GM12878 (cell line): ENCODE measurements around the gene CEP68. TPM values are rescaled to one million over a fixed set of nuclear protein-coding genes. Genes with fewer than 3 reads are reported as not detected.

Experiments used
- ATAC-seq: fragments of 200-7000 bp; cut with Tn5 transposase; 3 replicates; pipeline ENCODE4 v1.9.1; 2020; ENCODE audit warnings: mild to moderate bottlenecking, moderate library complexity
- BruUV-seq: library from RNA; stranded (reverse); fragments of 400-500 nt; replicated peaks from 2 replicates; lab custom pipeline; 2021; lab: Mats Ljungman, UMichigan
- CTCF ChIA-PET: fragments of 300-600 bp; sonication (Branson Sonifier 250); formaldehyde crosslinking; extraction: SDS; loops from one replicate; lab custom pipeline; 2021; ENCODE audit warnings: inconsistent platforms; lab: Yijun Ruan, JAX
- POLR2A ChIA-PET: fragments of 350-600 bp; formaldehyde crosslinking; extraction: SDS; loops from one replicate; lab custom pipeline; 2021; ENCODE audit warnings: inconsistent platforms; lab: Charles Lee
- RAD21 ChIA-PET: fragments of 300-600 bp; sonication (Branson Sonifier 250); formaldehyde crosslinking; loops from one replicate; lab custom pipeline; 2023; ENCODE audit warnings: antibody characterized with exemption; ENCODE audit not compliant: unreplicated experiment; lab: Charles Lee
- SMC1A ChIA-PET: fragments of 300-600 bp; sonication (Branson Sonifier 250); formaldehyde crosslinking; loops from one replicate; lab custom pipeline; 2023; ENCODE audit not compliant: unreplicated experiment, uncharacterized antibody; lab: Charles Lee
- DNase-seq: peaks from one replicate; pipeline ENCODE4 v3.0.0-alpha.2; 2011; ENCODE audit warnings: low read depth, low spot score
- FAIRE-seq: peaks from 3 replicates; lab custom pipeline; 2011; peaks lifted over from hg19 to GRCh38; lab: Jason Lieb, UNC
- H2AFZ ChIP-seq: 2 replicates; pipeline ENCODE4 v1.6.0; 2011; ENCODE audit warnings: low read depth, low read length, control low read depth; ENCODE audit not compliant: control insufficient read depth
- H3K27ac ChIP-seq: 2 replicates; pipeline ENCODE4 v1.5.1; 2011; ENCODE audit warnings: control low read depth; ENCODE audit not compliant: control insufficient read depth, insufficient read depth
- H3K27me3 ChIP-seq, 2 experiments: replicated peaks in 1 of 2; 2 replicates each; pipeline versions ENCODE4 v1.6.0 to v1.6.1; 2011; ENCODE audit warnings: low read length in 1 of 2; ENCODE audit not compliant: control insufficient read depth in 2 of 2, insufficient read depth in 2 of 2
- H3K36me3 ChIP-seq, 2 experiments: 2 replicates each; pipeline ENCODE4 v1.5.1; 2011; ENCODE audit warnings: low read length in 1 of 2; ENCODE audit not compliant: control insufficient read depth in 2 of 2, insufficient read depth in 2 of 2
- H3K4me1 ChIP-seq: 2 replicates; pipeline ENCODE4 v1.6.1; 2011; ENCODE audit warnings: mild to moderate bottlenecking, low read length, moderate library complexity, mixed read lengths; ENCODE audit not compliant: control insufficient read depth, insufficient read depth
- H3K4me2 ChIP-seq: 2 replicates; pipeline ENCODE4 v1.6.0; 2011; ENCODE audit warnings: control low read depth; ENCODE audit not compliant: control insufficient read depth, insufficient read depth
- H3K4me3 ChIP-seq: fragments of 200-600 bp; sonication (generic); 2 replicates; pipeline ENCODE4 v1.5.1; 2016
- H3K79me2 ChIP-seq: 2 replicates; pipeline ENCODE4 v1.6.0; 2011; ENCODE audit warnings: low read length; ENCODE audit not compliant: control insufficient read depth, insufficient read depth
- H3K9ac ChIP-seq: 2 replicates; pipeline ENCODE4 v1.8.0; 2011; ENCODE audit warnings: low read length, control low read depth, mixed read lengths; ENCODE audit not compliant: control insufficient read depth, insufficient read depth
- H3K9me3 ChIP-seq: replicated peaks from 3 replicates; pipeline ENCODE4 v1.5.1; 2011; ENCODE audit warnings: mild to moderate bottlenecking, low read length; ENCODE audit not compliant: control insufficient read depth, insufficient read depth
- H4K20me1 ChIP-seq: 2 replicates; pipeline ENCODE4 v1.6.0; 2011; ENCODE audit not compliant: control insufficient read depth, insufficient read depth
- CBX3 ChIP-seq: fragments of 200-600 bp; sonication (generic); IDR thresholded peaks from 2 replicates; pipeline ENCODE4 v1.6.1; 2016; ENCODE audit warnings: low read depth, borderline replicate concordance
- EP300 ChIP-seq, 2 experiments: fragments of 150-350 bp in 1 of 2; IDR thresholded peaks; 2 replicates each; pipeline ENCODE4 v1.6.1; 2011 to 2012; ENCODE audit warnings: low read depth in 2 of 2, low read length in 2 of 2, borderline replicate concordance in 1 of 2, improper control_type of control experiment in 1 of 2, inconsistent platforms in 1 of 2; ENCODE audit not compliant: control insufficient read depth in 1 of 2
- HSF1 ChIP-seq: fragments of 150-350 bp; IDR thresholded peaks from 2 replicates; pipeline ENCODE4 v1.6.1; 2014; ENCODE audit warnings: mild to moderate bottlenecking, low read depth, low read length
- KAT2A ChIP-seq: conservative IDR thresholded peaks from 2 replicates; pipeline ENCODE4 v1.6.1; 2011; ENCODE audit warnings: low read depth, low read length; ENCODE audit not compliant: control insufficient read depth
- NFXL1 ChIP-seq: fragments of 450-650 bp; IDR thresholded peaks from 2 replicates; pipeline ENCODE4 v1.6.1; 2017; ENCODE audit warnings: antibody characterized with exemption, mild to moderate bottlenecking, borderline replicate concordance
- NKRF ChIP-seq: fragments of 450-650 bp; conservative IDR thresholded peaks from 2 replicates; pipeline ENCODE4 v1.6.1; 2017; ENCODE audit warnings: mild to moderate bottlenecking, moderate library complexity
- NR2C2 ChIP-seq: IDR thresholded peaks from 2 replicates; pipeline ENCODE4 v1.6.1; 2011; ENCODE audit warnings: borderline replicate concordance, low read depth; ENCODE audit not compliant: control insufficient read depth, insufficient read length
- POLR2A ChIP-seq: IDR thresholded peaks from 2 replicates; pipeline ENCODE4 v1.6.1; 2011; ENCODE audit warnings: low read depth, mild to moderate bottlenecking, low read length
- POLR2AphosphoS5 ChIP-seq: IDR thresholded peaks from 2 replicates; pipeline ENCODE4 v1.6.1; 2011; ENCODE audit warnings: mild to moderate bottlenecking, low read length, inconsistent platforms
- ZNF384 ChIP-seq: IDR thresholded peaks from 2 replicates; pipeline ENCODE4 v1.6.1; 2012; ENCODE audit warnings: low read depth, mild to moderate bottlenecking, low read length, improper control_type of control experiment, borderline replicate concordance
- ZNF622 ChIP-seq: fragments of 450-650 bp; IDR thresholded peaks from 2 replicates; pipeline ENCODE4 v1.6.1; 2017; ENCODE audit warnings: mild to moderate bottlenecking, inconsistent platforms
- ZSCAN29 ChIP-seq: fragments of 450-650 bp; IDR thresholded peaks from 2 replicates; pipeline ENCODE4 v1.6.1; 2017; ENCODE audit warnings: mild to moderate bottlenecking, moderate library complexity
- WGBS: methylation state at CpG from one replicate; pipeline ENCODE4 v1.1.6; 2016; ENCODE audit warnings: low lambda C conversion rate; ENCODE audit not compliant: insufficient replicate concordance, insufficient coverage; ENCODE audit errors: missing lambda C conversion rate; 5-methylcytosine and 5-hydroxymethylcytosine counted together
- in situ Hi-C: fragments of 300-500 bp; cut with MboI; formaldehyde crosslinking; loops from 9 replicates; pipeline ENCODE4 v1.14.3; 2018; ENCODE audit warnings: mixed read lengths
- intact Hi-C: fragments of 100-400 bp; cut with micrococcal nuclease; formaldehyde crosslinking; loops from one replicate; pipeline ENCODE4 v1.14.2; 2022; ENCODE audit not compliant: unreplicated experiment
- polyA plus RNA-seq, 11 experiments: library from polyadenylated mRNA; depleted of rRNA in 4 of 11; unstranded in 6 of 11; stranded (reverse) in 5 of 11; fragments of >200 nt; fragmentation: Nextera tagmentation in 4 of 11; fragmentation: Illumina TruSeq in 1 of 11; extraction: Ambion mirVana in 4 of 11; extraction: Trizol in 1 of 11; gene quantifications; 1 replicate in 1 of 11; 2 replicates in 10 of 11; pipeline versions ENCODE4 v1.2.1 to v1.2.3, GENCODE V29; 2011 to 2016; ENCODE audit warnings: inconsistent platforms in 2 of 11, missing spikeins in 2 of 11, low read depth in 1 of 11
- total RNA-seq, 4 experiments: library from RNA; depleted of rRNA in 3 of 4; stranded (reverse); fragments of >200 nt in 3 of 4; fragmentation: Illumina TruSeq in 1 of 4; extraction: Trizol in 1 of 4; gene quantifications; 2 replicates each; pipeline versions ENCODE4 v1.2.1 to v1.2.3, GENCODE V29; 2013 to 2021

CEP68 gene
- total and polyA plus RNA-seq, 10 of the 15 experiments (the other 5 are each of a cell fraction or from before 2014, with no cell fraction given): 1.1 to 11.1 (median 7.4) TPM

DNA sequence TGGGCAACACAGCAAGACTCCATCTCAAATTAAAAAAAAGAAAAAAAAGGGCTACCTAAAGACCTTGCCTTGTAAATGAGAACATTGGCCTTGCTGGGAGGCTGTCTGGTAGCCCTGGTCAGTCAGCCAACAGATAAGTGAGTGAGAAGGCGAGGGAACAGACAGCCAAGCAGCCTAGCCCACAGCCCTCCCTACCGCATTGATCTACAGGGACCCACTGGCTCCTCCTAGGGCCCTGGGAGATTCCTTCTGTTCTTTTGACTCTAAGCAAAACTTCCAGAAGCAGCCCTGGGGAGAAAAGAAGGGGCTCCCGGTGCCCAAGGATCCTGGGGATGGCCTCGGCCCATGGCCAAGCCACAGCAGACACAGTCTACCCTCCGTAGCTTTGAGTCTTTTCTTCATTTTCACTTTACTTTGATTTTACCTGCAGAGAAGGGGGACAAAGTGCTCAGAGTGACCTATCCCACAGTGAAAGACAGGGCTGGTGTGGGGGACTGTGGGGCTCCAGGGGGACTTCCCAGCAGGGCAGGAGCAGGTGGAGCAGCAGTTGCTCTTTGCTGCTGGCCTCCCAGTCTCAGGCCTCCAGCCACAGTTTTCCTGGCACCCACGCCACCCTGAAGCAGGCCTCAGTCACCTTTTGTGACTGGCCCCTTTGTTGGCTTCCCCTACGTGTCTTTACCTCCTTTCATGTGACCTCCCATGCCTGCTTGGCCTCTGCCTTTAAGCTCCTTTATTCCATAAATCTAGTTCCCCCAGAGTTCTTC is 5.1 kb downstream of the CEP68 start:
- 73% methylated on average over 7 of the region's 7 CpGs for WGBS
- Histone ChIP-seq H3K4me2 (no peak overlapping the region), H3K4me3 (no peak overlapping the region), H3K27me3 (no peaks in the 10 kb centered on the region), H2AFZ (no peak overlapping the region), H3K9ac (no peak overlapping the region), H3K4me1 (peaks cover 21% of the 10 kb centered on the region), H3K9me3 (no peaks in the 10 kb centered on the region), H3K79me2 (no peaks in the 10 kb centered on the region; the same call in none of the 2 replicates), H3K36me3 (no peaks in the 10 kb centered on the region), H4K20me1 (no peaks in the 10 kb centered on the region), H3K27ac (no peak overlapping the region)
- DNase-seq (no peak), ATAC-seq (no peak), FAIRE-seq (no peak)
- TF ChIP-seq ZNF384 (no peak), NR2C2 (no peak), ZNF622 (no peak), HSF1 (no peak), POLR2A (no peak), POLR2AphosphoS5 (no peak), CBX3 (no peak), ZSCAN29 (no peak), KAT2A (no peak), EP300 (IDR thresholded peaks at IDR 0.05; ENCODE audit: borderline replicate concordance in 1 of 2, control insufficient read depth in 1 of 2, low read depth in 2 of 2, low read length in 2 of 2) (no peak), NFXL1 (no peak), NKRF (no peak)
- ChIA-PET RAD21 (interaction anchor here (0.6 to 1.5 kb wide), 3 partner anchors 102 to 126 kb away, joined by 3 read pairs; no protein-coding TSS in a partner anchor), SMC1A (no interaction called here), POLR2A (interaction anchor here (0.6 to 2.1 kb wide), 3 partner anchors 68 to 1043 kb away, joined by 3 to 5 read pairs (median 3); partner anchors contain the start of genes ACTR2 and RAB1A), CTCF (interaction anchor here (1.8 to 5.7 kb wide), 2 partner anchors 109 to 124 kb away, joined by 5 to 97 read pairs; no protein-coding TSS in a partner anchor)
- in situ Hi-C loops (loop anchor here (10.0 kb wide), 1 partner anchor 103 kb away; no protein-coding TSS in a partner anchor), intact Hi-C loops (loop anchor here (5.0 to 10.0 kb wide), 2 partner anchors 373 to 491 kb away; partner anchors contain the start of gene SPRED2)
- BruUV-seq: no TSS peak
